DMS79 treated with DMSO at 0.1 percent for 48 hours (cell line): ENCODE data around the gene IL9.

Source experiments
- DNase-seq: peaks from one replicate; lab custom pipeline; 2025; lab: John Stamatoyannopoulos, UW

Gene IL9

GRCh38 chr5:135895474-135896006, at the start of gene IL9:
Gene IL9, minus strand, starts transcription at chr5:135895841. Its CDS starts 25 bp downstream, at chr5:135895816.
- no peak for DNase-seq

GRCh38 chr5:135944967-135945560, 49.4 kb upstream of the IL9 start:
- peak; percentile 18 for DNase-seq

DNA sequence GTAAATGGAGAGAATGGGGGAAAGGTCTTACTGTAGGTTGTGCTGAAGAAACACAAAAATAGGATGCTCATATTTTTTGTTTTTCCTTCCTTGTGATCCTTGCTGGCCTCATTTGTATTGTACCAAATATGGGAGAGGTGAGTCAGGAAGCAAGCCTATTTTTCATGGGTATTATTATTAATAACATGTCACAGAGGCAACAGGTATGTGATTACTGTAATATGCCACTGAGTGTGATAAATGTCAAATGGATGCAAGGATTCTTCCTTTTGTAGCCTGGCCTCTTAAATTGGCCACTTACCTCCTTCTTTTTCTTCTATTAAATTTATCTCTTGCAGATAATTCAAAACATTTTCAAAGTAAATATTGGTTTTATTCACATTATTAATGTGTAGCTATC, 48.9 kb upstream of the IL9 start:
- DNase-seq, result no peak

GRCh38 chr5:135942202-135942771, 46.6 kb upstream of the IL9 start:
- no peak for DNase-seq

DNA sequence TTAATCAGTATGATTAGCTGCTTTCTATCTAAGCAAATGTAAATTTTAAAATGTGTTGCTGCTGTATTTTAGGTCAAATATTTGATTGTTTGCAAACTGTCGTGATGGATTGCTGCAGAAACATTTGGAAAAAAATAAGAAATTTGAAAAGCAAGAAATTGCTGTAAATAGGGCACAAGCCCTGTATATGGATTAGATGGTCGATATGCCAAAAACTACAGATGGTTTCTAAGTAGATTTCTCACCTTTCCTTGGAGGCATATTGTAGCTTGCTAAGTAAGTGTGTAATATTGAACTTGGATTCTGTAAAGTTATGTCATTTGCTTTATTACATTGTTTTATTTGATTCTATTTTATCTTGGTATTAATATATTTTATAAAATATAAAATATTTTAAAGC, 46.1 kb upstream of the IL9 start:
- DNase-seq, result no peak

DNA sequence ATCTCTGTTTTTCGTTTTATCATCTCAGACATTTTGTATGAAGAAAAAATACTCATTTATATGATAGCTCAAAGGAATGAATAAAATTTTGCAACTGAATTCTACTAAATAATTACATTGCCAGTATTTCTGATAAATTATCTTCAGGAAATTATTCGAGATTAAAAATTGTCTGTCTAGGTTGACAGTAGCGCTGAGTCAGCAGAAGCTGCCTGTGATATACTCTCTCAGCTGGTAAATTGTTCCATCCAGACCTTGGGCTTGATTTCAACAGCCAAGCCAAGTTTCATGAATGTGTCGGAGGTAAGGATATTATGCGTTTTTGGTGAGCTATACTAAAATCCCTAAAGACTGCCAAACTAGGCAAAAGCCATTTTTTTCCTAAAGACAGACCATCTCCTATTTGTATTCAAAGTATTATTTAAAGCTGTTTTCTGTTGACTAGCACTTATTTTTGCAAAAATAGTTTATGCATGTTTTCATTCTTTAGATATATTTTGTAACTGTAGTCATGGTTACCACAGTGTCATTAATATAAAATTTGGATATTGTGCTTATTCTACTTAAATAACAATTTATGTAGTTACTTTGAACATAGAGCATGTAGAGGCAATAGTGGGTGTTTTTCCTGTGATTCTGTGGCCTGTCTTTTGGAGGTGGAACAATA, 41.7 kb upstream of the IL9 start:
- DNase-seq, result no peak

- no peak for DNase-seq
These were observed 39.3 kb upstream of the IL9 start for GRCh38 chr5:135934939-135935338.

- DNase-seq, result no peak
These were observed 35.3 kb upstream of the IL9 start for GRCh38 chr5:135930949-135931295.

DNA sequence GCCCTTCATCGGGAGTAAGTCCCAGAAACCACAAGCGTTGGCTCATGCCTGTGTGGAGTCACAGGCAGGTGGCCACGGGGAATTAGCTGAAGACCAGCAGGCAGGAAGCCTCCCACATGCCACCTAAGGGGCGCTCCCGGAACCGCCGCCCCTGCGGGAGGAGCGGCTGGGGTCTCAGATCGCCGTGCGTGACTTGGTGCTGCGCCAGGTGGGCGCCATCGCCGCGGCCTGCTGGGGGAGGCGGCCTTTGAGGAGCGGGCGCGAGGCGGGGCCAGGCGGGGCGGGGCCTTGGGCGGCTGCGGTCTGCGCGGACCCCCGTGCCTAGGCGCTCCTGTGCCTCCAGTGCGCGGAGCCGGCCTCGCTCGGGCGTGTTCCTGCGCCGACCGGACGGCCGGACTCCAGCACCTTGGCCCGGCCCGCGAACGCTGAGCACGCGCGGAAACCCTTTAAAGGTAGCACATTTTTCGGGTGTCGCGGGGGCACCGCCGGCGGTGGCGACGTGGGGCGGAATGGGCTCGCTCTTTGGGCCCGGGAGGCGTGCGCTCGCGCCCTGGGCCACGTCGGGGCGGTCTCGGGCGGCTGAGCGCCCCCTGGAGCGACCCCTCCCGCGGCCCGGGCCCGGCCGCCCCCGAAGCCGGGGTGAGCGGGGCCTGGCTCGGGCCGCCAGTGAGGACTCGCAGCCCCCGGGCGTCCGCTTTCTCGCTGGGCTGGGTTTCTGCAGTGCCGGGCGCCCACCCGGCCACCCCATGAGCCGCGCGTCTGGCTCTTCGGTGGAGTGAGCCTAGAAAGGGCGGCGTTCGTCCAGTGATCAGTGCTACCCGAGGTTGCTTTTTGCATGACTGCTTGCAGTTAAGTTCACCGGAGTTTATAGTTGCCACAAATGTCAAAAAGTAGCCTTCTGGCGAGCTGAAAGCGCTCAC, 34.6 kb upstream of the IL9 start:
- no peak for DNase-seq

DNA sequence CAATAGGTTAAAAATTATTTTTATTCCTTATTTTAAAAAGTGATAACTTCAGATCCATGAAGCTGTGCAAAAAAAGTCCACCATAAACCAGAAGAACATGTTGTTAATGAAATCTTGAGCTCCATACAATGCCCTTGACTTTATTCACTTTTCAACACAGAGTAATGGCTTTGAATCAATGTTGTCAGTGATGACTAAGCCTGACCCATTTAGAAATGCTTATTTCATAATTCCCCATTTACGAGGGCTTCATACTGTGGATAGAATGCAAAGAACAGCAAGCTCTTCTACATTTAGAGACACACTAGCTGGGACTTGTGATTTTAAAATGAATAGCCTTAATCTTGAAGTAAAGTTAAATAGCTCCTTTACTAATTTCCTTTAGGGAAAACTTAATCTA, 25.7 kb upstream of the IL9 start:
- DNase-seq, result no peak

DNA sequence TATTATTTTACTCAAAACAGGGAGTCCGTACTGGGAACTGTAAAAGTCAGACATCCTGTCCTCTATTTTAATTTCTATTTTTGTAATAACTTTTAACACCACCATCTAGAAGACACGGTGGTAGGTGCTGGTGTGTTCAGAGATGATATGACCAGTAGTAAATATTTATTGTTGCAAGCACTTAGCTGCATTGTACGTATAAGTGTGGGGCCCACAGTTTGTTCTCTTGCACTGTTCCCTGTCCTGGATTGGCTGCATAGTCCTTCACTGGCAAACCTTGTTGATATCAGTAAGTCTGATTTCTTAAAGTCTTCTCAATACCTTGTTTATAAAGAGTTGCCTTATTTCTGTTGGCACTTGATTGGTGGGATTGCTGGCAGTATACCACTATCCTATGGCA, 24.6 kb upstream of the IL9 start:
- DNase-seq, result no peak

DNA sequence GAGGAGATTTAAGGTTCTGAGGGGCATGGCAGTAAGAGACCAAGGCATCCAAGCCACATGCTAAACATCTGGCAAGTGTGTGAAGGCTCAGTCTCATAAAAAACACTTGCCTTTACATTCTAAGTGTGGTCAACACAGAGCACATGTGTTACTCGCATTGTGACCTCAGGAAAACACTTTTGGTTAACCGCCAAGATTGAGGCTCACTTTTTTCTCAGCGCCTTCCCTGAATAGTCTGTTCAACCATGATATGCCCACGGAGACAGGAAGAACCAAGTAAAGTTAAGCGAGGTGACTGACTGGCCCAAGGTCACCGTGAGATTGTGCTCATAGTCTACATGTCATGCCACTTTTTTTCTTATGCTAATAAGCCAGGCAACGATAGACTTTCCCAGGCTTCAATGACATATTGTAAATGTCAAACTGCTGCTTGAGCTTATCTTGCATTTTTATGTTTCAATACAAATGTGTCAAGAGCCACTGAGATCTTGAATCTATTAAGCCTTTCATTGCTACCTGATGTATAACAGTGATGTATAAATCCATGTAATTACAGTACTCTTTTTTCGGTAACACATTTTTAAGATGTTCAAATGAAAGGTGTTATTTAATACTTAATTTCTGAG, 21.1 kb upstream of the IL9 start:
- no peak for DNase-seq

- no peak for DNase-seq
These were observed 19.9 kb upstream of the IL9 start for GRCh38 chr5:135915466-135916001.

DNA sequence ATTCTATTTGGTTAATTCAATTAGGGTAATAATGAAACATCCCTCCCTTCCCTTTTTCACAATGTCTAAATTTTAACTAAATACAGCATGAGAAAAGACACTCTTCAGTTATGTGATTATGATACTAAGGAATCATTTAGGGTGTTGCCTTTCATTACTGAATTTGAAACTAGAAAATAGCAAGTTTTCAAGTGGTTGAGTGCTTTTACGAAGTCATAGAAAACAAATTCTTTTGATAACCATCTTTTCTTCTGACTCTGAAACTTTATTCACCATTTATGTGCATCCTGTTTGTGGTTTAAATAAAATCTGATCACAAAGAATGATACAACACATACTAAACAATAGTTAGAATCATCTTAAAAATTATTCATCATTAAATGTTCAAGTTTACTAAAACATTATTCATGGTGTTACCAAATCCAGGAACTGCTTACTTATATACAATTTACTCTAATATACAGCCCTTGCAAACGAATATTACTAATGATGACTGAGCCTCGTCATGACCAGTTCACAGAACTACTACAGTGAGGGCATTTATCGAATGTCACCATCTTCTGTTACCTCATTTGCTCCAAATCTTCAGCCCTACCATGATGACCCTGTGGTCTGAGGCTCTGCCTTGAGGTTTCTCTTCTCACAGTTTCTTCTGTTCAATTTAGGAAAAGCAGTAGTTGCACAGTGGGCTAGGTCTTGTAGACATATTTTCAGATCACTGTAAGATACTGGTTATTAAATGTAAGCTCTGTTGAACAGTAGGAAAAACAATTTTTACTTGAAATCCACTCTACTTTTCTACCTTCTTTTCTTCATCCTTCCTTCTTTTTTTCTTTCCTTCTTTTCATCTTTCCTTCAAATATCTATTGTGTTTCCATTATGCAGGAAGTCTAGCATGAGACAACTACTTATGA, 18.3 kb upstream of the IL9 start:
- no peak for DNase-seq

DNA sequence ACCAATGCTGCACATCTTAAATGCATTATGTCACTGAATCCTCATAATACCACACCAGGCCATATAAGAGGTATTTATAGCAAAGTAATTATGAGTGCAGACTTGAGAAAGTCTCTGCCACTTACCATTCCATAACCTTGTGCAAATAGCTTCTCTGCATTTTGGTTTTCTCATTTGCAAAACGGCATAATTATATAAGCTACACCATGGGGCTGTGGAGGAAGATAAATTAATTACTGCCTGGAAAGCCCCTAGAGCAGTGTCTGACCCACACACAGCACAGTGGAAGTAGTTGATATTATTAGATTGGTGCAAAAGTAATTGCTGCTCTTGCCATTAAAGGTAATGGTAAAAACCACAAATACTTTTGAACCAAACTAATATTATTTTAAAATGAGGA, 9.5 kb upstream of the IL9 start:
- no peak for DNase-seq

GRCh38 chr5:135901633-135902032, 6.0 kb upstream of the IL9 start:
- DNase-seq, result no peak

GRCh38 chr5:135900276-135900675, 4.6 kb upstream of the IL9 start:
- DNase-seq, result no peak

- DNase-seq, result no peak
These were observed 3.0 kb upstream of the IL9 start for GRCh38 chr5:135898651-135899050.

DNA sequence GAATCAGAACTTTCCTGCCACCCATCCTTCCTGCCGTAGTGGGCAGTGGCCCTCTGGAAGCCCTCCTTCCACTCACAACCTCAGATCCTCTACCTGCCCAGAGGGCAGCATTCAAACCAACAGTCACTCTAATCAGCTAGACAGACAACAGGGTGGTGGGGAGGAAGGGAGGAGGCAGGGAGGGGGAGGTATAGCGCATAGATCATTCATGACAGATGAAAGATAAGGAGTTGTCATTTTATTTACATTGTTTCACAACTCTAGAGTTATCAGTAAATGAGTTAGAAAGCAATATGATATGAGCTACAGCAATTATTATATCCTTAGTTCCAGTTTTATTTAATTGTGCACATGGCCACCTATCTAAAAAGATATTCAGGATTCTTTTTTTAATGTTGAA, 852 bp downstream of the IL9 start:
- DNase-seq, result no peak

- DNase-seq, result no peak
These were observed 1.4 kb downstream of the IL9 start for GRCh38 chr5:135894276-135894675.

DNA sequence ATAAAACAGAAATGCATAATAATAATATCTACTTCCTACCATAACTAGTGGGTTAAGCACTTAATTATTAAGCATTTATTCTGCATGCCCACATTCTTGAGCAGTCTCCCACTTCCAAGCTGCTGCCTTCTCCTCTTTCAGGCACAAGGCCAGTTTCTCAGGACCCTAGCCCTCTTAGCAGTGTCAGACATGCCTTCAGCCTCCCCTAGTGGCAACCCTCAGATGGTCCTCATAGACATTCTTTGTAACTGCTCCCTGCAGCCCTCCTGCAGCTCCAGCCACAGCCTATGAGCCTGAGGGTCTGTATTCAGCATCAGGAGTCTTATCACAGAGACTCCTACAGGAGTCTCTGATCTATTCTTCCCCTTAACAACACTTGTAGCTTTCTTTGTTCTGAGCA, 3.9 kb downstream of the IL9 start:
- DNase-seq, result no peak
